ENCODE data around the gene HPCAL1.
A peak's percentile ranks its signal among the peaks of the same experiment; 100 is the strongest.

HPCAL1 gene

DNA sequence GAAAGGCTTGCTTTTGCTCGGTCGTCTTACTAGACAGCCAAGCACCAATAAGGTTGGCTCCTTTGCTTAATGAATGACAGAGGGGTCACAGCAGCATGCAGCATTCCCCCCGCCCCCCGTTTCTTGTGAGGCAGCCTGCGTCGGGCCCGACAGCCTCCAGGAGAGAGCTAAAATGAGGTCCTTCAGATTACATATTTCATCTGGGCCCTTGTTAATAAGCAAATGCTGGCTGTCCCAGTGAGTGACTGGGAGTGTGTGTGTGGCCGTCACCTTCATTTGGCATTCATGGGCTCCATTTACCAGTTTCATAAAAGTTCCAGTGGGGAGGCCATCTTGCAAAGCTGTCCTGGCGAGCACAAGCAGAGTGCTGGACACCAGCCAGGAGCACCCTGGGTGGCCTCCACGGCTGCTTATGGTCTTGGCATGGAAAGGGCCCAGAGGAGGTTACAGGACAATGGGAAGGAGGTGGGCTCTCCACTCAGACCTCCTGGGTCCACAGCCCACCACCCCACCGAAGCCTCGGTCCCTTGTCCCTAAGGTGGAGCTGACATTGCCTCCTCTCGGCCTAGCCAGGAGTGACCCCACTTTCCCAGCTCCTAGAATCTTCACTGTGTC is 108.2 kb downstream of the HPCAL1 start:
- no peak for DNase-seq

DNA sequence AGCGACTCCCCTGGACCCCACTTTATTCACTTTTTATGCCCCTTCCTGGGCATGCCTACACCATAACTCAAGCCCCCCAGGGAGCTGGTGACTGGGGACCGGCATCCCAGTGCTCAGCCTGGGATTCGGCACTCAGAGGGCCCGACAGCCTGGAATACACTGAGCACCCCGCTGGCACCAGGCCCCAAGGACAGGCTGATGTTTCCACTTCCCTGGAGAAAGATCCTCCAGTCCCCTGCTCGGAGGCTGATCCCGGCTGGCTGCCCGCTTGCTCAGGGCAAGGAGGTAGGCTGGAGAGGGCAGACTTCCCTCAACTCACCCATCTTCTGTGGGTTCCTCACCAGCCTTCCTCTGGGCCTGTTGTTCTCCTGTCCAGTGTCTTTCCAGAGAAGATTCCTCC is 108.9 kb downstream of the HPCAL1 start:
- DNase-seq: no peak

GRCh38 chr2:10412380-10412779 is 109.7 kb downstream of the HPCAL1 start:
- DNase-seq: no peak

DNA sequence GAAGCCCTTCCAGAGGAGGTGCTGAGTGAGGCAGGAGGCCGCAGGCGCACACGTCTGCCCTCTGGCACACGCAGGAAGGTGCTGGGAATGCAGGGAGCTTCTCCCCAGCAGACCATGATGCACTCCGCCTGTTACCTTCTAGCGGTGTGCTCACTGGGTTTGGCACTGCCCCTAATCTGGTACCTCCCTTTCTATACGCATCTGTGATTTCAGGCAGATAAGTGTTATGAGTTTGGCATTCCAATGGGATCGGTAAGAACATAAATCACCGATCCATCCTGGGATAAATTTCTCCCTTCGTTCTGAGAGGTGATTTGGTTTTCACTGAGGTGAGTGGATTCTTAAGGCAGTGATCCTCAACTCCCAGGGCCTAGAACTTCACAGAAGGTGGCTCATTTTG is 110.8 kb downstream of the HPCAL1 start:
- DNase-seq: no peak

DNA sequence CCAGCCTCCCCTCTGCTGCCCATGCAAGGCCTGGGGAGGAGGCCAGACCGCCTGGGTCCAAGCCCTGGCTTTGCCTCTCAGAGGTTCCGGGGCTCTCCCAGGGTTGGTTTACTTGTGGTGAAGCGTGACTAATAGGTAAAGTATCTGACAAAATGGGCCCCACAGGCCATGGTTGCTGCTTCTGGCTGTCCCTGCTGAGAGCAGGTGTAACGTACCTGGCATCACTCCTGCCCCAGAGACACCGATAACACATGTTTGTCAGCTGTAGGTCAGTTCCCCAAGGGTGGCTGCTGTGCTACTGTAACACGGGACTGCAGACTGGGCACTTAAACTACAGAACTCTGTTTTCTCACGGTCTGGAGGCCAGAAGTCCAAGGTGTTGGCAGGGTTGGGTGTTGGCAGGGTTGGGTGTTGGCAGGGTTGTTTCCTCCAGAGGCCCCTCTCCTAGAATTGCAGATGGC is 111.3 kb downstream of the HPCAL1 start:
- DNase-seq: peak; percentile 52

DNA sequence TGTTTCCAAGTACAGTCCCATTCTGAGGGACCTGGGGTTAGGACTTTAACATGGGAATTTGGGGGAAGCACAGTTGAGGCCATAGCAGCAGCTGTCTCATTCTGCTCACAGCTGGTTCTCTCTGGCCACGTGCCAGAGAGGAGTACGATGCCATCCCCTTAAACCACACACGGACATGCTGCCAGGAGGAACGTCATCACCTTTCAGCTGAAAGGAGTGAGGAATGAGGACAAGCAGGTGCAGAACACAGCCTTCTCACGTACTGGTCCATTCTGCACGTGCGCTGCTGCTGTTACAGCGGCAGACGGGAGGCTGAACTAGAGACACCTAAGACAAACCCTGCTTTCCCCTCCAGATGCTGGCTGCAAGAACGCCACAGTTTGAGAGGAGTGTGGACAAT is 111.9 kb downstream of the HPCAL1 start:
- DNase-seq: no peak

DNA sequence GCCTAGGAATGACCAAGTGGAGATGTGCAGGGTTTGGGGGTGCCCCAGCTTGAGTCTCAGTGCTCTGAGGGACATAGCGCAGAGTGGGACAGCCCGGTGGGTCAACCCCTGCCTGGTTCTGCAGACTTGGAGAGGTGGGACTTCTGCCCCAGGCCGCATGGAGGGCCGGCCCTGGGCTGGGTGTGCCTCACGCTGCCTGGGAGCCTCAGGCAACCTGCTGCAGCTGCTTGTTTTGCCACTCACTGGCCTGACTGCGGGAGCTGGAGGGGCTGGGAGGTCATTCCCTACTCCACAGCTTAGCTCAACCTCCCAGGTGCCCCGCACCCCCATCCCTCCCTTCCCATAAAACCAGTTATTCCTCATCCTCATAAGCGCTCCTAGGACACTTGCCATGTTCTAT is 112.3 kb downstream of the HPCAL1 start:
- DNase-seq: no peak

- no peak for DNase-seq
Observed at GRCh38 chr2:10415640-10416039, 112.9 kb downstream of the HPCAL1 start.

DNA sequence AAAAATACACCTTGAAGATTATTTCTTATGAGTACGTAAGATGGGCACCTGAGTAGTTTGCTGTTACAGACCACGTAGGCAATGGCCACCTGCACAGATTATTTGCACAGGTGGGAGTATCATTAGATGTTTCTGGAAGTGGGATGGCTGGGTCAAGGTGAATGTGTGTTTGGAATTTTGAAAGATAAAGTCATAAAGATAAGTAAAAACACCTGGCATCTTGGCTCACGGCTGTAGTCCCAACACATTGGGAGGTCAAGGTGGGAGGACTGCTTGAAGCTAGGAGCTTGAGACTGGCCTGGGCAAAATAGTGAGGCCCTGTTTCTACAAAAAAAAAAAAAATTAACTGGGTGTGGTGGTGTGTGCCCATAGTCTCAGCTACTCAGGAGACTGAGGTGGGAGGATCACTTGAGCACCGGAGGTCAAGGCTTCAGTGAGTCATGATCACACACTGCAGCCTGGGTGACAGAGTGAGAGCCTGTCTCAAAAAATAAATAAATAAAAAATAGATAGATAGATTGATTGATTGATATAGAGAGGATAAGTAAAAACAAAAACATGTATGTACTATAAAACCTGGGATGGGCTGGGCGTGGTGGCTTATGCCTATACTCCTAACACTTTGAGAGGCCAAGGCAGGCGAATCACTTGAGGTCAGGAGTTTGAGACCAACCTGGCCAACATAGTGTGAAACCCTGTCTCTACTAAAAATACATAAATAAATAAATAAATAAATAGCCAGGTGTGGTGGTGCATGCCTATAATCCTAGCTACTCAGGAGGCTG is 115.0 kb downstream of the HPCAL1 start:
- no peak for DNase-seq

DNA sequence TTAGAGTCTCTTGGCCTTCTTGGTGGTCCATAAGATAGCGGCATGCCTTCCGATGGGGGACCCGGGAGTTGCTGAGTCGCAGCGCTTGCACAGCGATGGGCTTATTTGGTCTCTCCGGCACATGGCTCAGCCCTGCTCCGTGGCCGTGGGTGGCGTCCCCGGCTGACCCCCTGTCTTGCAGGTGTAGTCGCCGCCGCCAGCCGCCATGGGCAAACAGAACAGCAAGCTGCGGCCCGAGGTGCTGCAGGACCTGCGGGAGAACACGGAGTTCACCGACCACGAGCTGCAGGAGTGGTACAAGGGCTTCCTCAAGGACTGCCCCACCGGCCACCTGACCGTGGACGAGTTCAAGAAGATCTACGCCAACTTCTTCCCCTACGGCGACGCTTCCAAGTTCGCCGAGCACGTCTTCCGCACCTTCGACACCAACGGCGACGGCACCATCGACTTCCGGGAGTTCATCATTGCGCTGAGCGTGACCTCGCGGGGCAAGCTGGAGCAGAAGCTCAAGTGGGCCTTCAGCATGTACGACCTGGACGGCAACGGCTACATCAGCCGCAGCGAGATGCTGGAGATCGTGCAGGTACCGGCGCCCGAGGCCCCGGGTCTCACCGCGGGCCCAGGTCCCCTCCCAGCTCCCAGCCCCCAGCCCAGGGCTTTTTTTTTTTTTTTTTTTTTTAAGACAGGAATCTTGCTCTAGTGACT is 117.0 kb downstream of the HPCAL1 start:
- no peak for DNase-seq

DNA sequence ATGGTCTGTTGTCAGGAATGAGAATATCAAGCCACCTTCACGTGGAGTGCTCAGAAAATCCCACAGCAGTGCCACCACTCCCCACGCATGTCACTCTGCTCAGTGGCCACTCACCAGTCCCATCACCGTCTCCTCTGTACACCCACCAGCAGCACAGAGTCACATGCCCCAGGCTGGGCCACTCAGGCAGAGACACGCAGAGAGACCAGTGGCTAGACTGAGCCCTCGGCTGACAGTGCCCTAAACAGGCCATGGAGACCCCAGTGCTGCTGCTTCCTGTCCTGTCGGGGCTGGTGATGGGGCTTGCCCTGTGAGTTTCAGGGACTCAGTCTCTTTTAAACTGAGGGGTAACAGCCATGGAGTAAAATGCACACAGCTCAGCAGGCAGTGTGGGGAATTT is 119.5 kb downstream of the HPCAL1 start:
- DNase-seq: no peak

GRCh38 chr2:10422732-10423399 is 120.2 kb downstream of the HPCAL1 start:
- no peak for DNase-seq

GRCh38 chr2:10423400-10423774 is 120.7 kb downstream of the HPCAL1 start:
- DNase-seq: no peak

- DNase-seq: no peak
Observed at GRCh38 chr2:10424051-10424450, 121.3 kb downstream of the HPCAL1 start.

DNA sequence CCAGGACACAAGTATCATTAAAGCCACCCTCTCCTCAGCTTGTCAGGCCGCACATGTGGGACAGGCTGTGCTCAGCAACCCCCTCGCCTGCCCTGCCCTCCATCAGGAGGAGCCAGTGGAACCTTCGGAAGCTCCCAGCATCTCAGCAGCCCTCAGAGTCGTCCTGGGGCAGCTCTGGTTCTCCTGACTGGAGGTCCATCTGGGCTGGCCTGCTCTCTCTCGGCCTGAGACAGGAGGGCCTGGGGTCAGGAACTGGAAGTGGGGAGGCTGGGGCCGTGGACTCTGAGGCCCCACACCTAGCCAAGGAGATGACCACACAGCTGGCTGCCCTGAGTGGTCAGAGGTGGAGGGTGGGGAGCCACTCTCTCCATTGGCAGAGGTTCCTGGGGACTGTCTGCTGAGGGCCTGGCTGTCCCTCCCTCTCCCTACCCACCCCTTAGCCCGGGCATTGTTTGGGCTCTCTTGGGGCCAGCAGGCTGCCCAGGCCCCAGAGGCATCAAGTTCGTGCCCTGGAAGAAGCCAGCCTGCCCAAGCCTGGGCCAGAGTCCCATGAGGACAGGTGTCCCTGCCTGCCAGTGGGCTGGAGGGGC is 122.3 kb downstream of the HPCAL1 start:
- DNase-seq: no peak

DNA sequence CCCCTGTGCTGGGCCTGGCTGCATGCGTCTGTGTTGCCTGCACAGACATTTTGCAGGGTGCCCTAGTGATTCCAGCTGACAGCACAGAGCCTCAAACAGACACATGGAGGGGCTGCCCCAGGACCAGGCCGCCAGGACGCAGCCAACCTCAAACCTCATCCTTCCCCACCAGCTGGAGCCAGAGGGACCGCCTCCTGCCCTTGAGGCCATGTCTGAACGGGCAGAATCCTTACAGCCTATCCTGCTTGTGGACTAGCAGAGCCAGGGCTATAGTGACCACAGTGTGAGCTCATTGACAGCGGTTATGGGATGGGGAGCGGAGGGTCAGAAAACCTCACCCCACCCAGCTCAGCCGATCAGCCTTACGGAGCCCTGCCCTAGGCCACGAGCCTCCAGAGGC is 123.0 kb downstream of the HPCAL1 start:
- no peak for DNase-seq

- no peak for DNase-seq
Observed at GRCh38 chr2:10426726-10427617, 124.3 kb downstream of the HPCAL1 start.

GRCh38 chr2:10427618-10427949 is 124.9 kb downstream of the HPCAL1 start:
- DNase-seq: no peak

DNA sequence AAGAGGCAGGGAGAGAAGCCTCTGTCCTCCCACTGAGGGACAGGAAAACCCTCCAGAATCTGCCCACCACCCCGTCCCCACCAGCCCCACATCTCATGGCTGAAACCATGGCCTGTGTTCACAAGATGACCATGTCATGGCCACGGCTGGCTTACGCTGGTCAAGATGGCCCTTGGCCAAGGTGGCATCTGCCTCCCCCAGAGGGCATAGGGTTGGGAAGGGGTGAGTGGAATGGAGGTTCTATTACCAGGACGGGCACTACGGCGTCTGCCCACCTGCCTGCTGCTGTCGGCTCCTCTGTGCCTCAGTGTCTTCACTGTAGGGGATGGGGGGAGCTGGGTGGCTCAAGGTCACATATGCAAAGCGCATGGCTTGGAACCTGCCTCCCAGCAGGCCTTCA is 125.7 kb downstream of the HPCAL1 start:
- no peak for DNase-seq

GRCh38 chr2:10428924-10429323 is 126.2 kb downstream of the HPCAL1 start:
- DNase-seq: no peak

- DNase-seq: no peak
Observed at GRCh38 chr2:10430886-10431622, 128.3 kb downstream of the HPCAL1 start.

Measured in NCI-H2081 treated with DMSO at 0.1 percent for 48 hours (cell line).